Spleen (tissue), 11 donors: ENCODE data around the gene PLAA. TPM values are rescaled to one million over a fixed set of nuclear protein-coding genes. Genes with fewer than 3 reads are reported as not detected.

Experiments
- DNase-seq: peaks from one replicate; pipeline ENCODE4 v3.0.0-alpha.2; 2020
- H3K27ac ChIP-seq, 8 donors: fragments of 200-600 bp; sonication (generic) in 7 of 8; 1 replicate in 4 of 8; 2 replicates in 4 of 8; pipeline versions ENCODE4 v1.5.0 to v1.8.0; 2016 to 2021; ENCODE audit warnings: inconsistent platforms in 4 of 8, mild to moderate bottlenecking in 4 of 8, moderate library complexity in 1 of 8
- H3K27me3 ChIP-seq, 7 donors: fragments of 200-600 bp; sonication (generic) in 6 of 7; replicated peaks in 1 of 7; 1 replicate in 4 of 7; 2 replicates in 3 of 7; pipeline versions ENCODE4 v1.5.0 to v1.8.0; 2016 to 2021; ENCODE audit warnings: inconsistent platforms in 3 of 7, mild to moderate bottlenecking in 1 of 7
- H3K36me3 ChIP-seq, 6 donors: fragments of 200-600 bp; sonication (generic) in 5 of 6; 1 replicate in 4 of 6; 2 replicates in 2 of 6; pipeline versions ENCODE4 v1.5.0 to v1.8.0; 2016 to 2021; ENCODE audit warnings: inconsistent platforms in 2 of 6
- H3K4me1 ChIP-seq, 6 donors: fragments of 200-600 bp; sonication (generic) in 5 of 6; 1 replicate in 3 of 6; 2 replicates in 3 of 6; pipeline versions ENCODE4 v1.5.0 to v1.8.0; 2016 to 2021; ENCODE audit warnings: inconsistent platforms in 3 of 6
- H3K4me3 ChIP-seq, 8 donors: fragments of 200-600 bp; sonication (generic) in 7 of 8; 1 replicate in 4 of 8; 2 replicates in 4 of 8; pipeline versions ENCODE4 v1.5.0 to v1.8.0; 2016 to 2021; ENCODE audit warnings: inconsistent platforms in 4 of 8, mild to moderate bottlenecking in 4 of 8, moderate library complexity in 2 of 8
- H3K9me3 ChIP-seq, 8 donors: fragments of 200-600 bp; sonication (generic) in 7 of 8; 1 replicate in 4 of 8; 2 replicates in 4 of 8; pipeline versions ENCODE4 v1.5.0 to v1.8.0; 2016 to 2021; ENCODE audit warnings: inconsistent platforms in 4 of 8
- CTCF ChIP-seq, 11 experiments: fragments of 200-600 bp in 7 of 11; fragments of 450-650 bp in 4 of 11; sonication (generic) in 4 of 11; IDR thresholded peaks in 8 of 11; conservative IDR thresholded peaks in 3 of 11; 1 replicate in 7 of 11; 2 replicates in 4 of 11; pipeline versions ENCODE4 v1.4.0 to v1.8.0; 2016 to 2021; ENCODE audit warnings: antibody characterized with exemption in 11 of 11, inconsistent platforms in 4 of 11, mild to moderate bottlenecking in 1 of 11
- POLR2A ChIP-seq, 3 donors: fragments of 450-650 bp; IDR thresholded peaks; one replicate each; pipeline ENCODE4 v1.5.1; 2017; ENCODE audit warnings: antibody characterized with exemption in 3 of 3, mild to moderate bottlenecking in 1 of 3
- POLR2AphosphoS5 ChIP-seq, 3 donors: sonication (generic); formaldehyde crosslinking; IDR thresholded peaks; one replicate each; pipeline ENCODE4 v1.5.1; 2017; ENCODE audit warnings: antibody characterized with exemption in 3 of 3
- WGBS, 5 donors: extraction: QIAGEN DNeasy Blood & Tissue Kit in 3 of 5; methylation state at CpG; one replicate each; pipeline versions ENCODE4 v1.1.5 to v1.1.7; 2013 to 2018; 5-methylcytosine and 5-hydroxymethylcytosine counted together
- intact Hi-C: fragments of 100-400 bp; cut with DNase I; formaldehyde crosslinking; loops from one replicate; pipeline ENCODE4 v1.15.0; 2023; ENCODE audit warnings: low total_unique reads
- polyA plus RNA-seq, 3 donors: library from polyadenylated mRNA; stranded (reverse); fragments of 200-250 nt; gene quantifications; one replicate each; pipeline ENCODE4 v1.2.1, GENCODE V29; 2013
- total RNA-seq, 7 donors: library from RNA; depleted of rRNA in 3 of 7; stranded (reverse); fragments of >200 nt in 3 of 7; fragmentation: NEBNext Ultra II Directional in 4 of 7; extraction: Animal tissue kit (Norgen Biotek cat#: 25700) in 4 of 7; gene quantifications; one replicate each; pipeline versions ENCODE4 v1.1.0 to v1.2.1, GENCODE V29; 2016 to 2021
- donor health status: healthy with polysubstance abuse.
- donor health status: DM: no; HTN: no; CAD: no; lungs with moderate emphysema.
- donor health status: DM: no; HTN: no; CAD: no.
- donor health status: Bipolar disorder and iron deficiency.
- donor health status: healthy.
- donor health status: DM: no; HTN: no; CAD: no.
- donor health status: DM: yes; HTN: yes; CAD: no.

PLAA gene
- total and polyA plus RNA-seq, 10 donors: 6.2 to 34.5 (median 26.1) TPM

- no peak for DNase-seq
- WGBS, 5 donors: 24 to 38% (median 26%) methylated on average over 7 of the region's 7 CpGs
- H3K27ac ChIP-seq: peak overlapping the region; percentile 93 to 99 (median 98)
- intact Hi-C loops: loop anchor here (10.0 kb wide), 1 partner anchor 52 kb away; the partner anchor contains the start of gene PLAA
- TF ChIP-seq POLR2A (IDR thresholded peaks at IDR 0.05) (no peak), POLR2AphosphoS5 (IDR thresholded peaks at IDR 0.05) (no peak), CTCF (IDR thresholded peaks at IDR 0.05 in 8 of 11, conservative IDR thresholded peaks at IDR 0.05 in 3 of 11) (no peak)
- H3K9me3 ChIP-seq: peaks cover 0 to 16% (median 8%) of the 10 kb centered on the region in 8 donors
- peaks cover 15 to 46% (median 34%) of the 10 kb centered on the region in 6 donors for H3K4me1 ChIP-seq
- H3K4me3 ChIP-seq: peak overlapping the region; percentile 87 to 100 (median 98)
- no peaks in the 10 kb centered on the region for H3K36me3 ChIP-seq
- no peaks in the 10 kb centered on the region for H3K27me3 ChIP-seq
Measured at GRCh38 chr9:26893030-26893676, 53.9 kb downstream of the PLAA start.

- Histone ChIP-seq H3K4me3 (peak within 1 kb of the TSS; percentile 87 to 100 (median 98)), H3K9me3 (peaks cover 0 to 16% (median 8%) of the 10 kb centered on the region in 8 donors), H3K27ac (peak within 1 kb of the TSS; percentile 93 to 99 (median 98)), H3K27me3 (no peaks in the 10 kb centered on the region), H3K36me3 (peaks cover 0 to 2% (median 0%) of the 10 kb centered on the region in 6 donors), H3K4me1 (peaks cover 15 to 51% (median 36%) of the 10 kb centered on the region in 6 donors)
- 0 to 1% (median 0%) methylated on average over 36 to 70 of the region's 70 CpGs for WGBS, 5 donors
- intact Hi-C loops: loop anchor here (10.0 kb wide), 1 partner anchor 52 kb away; the partner anchor contains the start of gene PLAA
- TF ChIP-seq CTCF (IDR thresholded peaks at IDR 0.05 in 8 of 11, conservative IDR thresholded peaks at IDR 0.05 in 3 of 11): peak in 7 of 11 experiments; percentile 15 to 44 (median 33)
- peak; percentile 96 to 98 (median 98) for TF ChIP-seq POLR2AphosphoS5 (IDR thresholded peaks at IDR 0.05)
- TF ChIP-seq POLR2A (IDR thresholded peaks at IDR 0.05): peak in 1 of 3 donors; percentile 74
- DNase-seq: peak; percentile 99
Measured at GRCh38 chr9:26892251-26893029, 54.6 kb downstream of the PLAA start, which contains the start of gene CAAP1. Gene CAAP1 (minus strand): TSS chr9:26892802. CDS start chr9:26892715, 87 bp downstream.

GRCh38 chr9:26891726-26892125, 55.3 kb downstream of the PLAA start:
- peaks cover 0 to 9% (median 5%) of the 10 kb centered on the region in 6 donors for H3K36me3 ChIP-seq
- no peaks in the 10 kb centered on the region for H3K27me3 ChIP-seq
- intact Hi-C loops: loop anchor here (10.0 kb wide), 1 partner anchor 53 kb away; the partner anchor contains the start of gene PLAA
- TF ChIP-seq POLR2A (IDR thresholded peaks at IDR 0.05) (no peak), CTCF (IDR thresholded peaks at IDR 0.05 in 8 of 11, conservative IDR thresholded peaks at IDR 0.05 in 3 of 11) (no peak), POLR2AphosphoS5 (IDR thresholded peaks at IDR 0.05) (no peak)
- WGBS, 5 donors: 1 to 2% (median 1%) methylated on average over 14 of the region's 14 CpGs
- peak overlapping the region; percentile 87 to 100 (median 98) for H3K4me3 ChIP-seq
- H3K4me1 ChIP-seq: peaks cover 15 to 58% (median 36%) of the 10 kb centered on the region in 6 donors
- DNase-seq: no peak
- peak overlapping the region; percentile 93 to 99 (median 98) for H3K27ac ChIP-seq
- peaks cover 0 to 16% (median 8%) of the 10 kb centered on the region in 8 donors for H3K9me3 ChIP-seq
